HG03039 (cell line): ENCODE measurements around the gene UBE2J2.
A peak's percentile ranks its signal among the peaks of the same experiment; 100 is the strongest.

Source experiments
- ATAC-seq: cut with Tn5 transposase; IDR thresholded peaks from one replicate; pipeline ENCODE4 v1.9.1; 2021; ENCODE audit warnings: mild to moderate bottlenecking, moderate library complexity; ENCODE audit not compliant: unreplicated experiment

The UBE2J2 gene

DNA sequence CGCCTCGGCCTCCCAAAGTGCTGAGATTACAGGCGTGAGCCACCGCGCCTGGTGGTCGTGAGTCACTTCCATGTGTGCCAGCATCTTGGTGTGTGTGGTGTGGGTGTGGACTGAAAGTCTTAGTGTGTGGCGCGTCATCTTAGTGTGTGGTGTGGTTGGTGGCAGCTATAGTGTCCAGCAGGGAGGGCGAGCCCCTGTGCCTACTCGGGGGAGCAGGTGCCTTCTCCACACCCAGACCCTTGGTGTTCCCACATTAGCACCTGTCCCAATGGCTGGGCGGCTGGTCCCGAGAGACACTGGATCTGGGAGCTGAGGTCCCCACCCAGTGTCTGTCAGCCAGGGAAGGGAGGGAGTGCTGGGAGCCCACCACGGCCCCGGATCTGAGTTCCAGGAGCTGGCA is 9.3 kb upstream of the UBE2J2 start:
- no peak for ATAC-seq

DNA sequence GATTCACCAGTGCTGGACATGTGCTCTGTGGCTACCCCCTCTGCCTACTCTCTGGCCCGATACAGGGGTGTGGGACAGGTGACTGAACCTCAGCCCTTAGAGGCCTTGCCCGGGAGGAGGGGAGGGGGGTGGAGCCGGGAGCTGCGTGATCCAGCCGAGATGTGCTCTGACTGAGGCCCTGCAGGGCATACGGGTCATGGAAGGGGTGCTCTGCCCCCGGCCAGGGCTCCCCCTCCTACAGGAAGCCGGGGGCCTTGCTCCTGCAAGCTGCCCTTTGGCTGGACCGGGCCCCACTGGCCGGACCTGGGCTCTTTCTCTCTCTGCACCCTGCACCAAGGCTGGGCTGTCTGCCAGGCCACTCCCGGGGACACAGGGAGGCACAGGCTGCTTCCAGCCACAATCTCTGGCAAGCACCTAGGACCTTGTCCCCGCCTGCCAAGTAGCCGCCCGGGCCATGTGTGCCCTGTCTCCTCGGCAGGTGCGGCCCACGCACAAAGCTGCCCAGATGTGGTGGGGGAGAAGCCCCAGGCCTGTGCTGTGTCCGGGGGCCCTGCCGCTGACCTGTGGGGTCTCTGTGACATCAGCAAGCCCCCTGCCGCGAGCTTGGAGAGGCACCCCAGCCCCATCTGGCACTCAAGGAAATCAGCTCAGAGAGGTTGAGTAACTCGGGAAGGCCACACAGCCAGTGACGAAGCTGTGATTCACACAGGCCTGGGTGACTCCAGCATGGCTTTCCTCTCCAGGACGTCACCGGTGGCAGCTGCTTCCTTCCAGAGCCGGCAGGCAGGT is 8.1 kb upstream of the UBE2J2 start:
- no peak for ATAC-seq

DNA sequence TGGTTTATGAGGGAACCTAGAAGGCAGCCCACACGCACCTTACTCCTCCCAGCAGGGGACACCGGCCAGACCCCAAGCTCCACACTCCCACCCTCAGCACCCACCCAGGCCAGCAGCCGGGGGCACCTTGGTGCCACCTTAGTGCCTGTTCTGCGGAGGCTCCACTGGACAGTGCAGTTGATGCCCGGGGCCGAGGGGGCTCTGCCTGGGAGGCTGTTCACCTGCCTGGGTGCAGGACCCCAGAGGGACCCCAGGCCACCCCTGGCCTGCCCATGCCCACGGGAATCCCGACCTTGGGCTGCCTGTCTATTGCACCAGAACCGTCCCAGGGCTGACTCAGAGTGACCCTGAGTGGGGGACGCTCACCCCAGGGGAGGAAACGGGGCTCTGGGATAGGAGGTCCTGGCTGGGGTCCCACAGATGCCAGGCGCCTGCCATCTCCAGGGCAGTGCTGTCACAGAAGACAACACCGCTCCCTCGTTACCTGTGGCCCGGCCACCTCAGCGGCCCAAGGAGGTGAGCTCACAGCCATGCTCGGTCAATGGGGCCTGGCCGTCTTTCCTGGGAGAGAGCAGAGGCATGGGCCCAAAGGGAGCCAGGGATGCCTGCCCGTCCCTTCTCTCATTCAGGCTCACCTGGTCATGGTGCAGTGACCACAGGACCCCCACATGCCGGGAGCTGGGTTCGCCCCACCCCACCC is 7.3 kb upstream of the UBE2J2 start:
- no peak for ATAC-seq

DNA sequence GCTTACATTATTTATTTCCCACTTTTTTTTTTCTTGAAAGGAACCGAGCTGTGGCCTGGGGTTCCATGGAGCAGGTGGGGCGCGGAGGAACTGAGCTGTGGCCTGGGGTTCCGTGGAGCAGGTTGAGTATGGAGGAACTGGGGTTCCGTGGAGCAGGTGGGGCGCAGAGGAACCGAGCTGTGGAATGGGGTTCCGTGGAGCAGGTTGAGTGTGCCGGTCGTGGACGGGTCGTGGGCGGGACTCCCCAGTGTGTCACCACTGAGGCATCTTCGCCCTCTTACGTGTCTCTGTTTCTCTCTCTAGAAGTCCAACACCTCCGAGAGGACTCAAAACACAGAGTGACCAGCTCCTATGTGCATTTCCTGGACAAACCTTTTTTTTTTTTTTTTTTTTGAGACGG is 5.4 kb upstream of the UBE2J2 start:
- no peak for ATAC-seq

DNA sequence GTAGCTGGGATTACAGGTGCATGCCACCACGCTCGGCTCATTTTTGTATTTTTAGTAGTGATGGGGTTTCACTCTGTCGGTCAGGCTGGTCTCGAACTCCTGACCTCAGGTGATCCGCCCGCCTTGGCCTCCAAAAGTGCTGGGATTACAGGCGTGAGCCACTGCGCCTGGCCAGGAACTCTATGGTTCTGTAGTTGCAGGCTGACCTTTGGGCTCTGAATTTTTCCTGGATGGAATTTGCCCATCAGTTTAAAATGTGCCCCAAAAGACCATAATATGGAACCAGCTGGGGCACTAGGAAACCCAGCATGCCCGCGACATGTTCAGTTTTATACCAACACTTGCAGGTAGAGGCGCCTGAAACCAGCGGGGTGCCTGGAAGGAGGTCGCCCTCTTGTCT is 5.0 kb upstream of the UBE2J2 start:
- ATAC-seq = no peak

DNA sequence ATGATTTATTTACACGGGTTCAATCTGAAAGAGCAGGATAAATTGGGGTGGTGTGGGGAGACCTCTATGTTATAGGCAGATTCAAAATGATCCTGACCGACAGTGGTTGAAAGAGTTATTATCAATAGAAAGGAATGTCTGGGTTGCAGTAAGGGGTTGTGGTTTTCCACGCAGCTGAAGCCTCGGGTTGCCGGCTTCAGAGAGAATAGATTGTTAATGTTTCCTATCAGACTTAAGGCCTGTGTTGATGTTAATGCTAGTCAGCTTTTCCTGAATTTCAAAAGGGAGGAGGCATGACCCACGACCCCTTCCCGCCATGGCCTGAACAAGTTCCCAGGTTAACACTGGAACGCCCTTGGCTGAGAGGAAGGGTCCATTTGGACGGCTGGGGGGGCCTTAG is 2.2 kb upstream of the UBE2J2 start:
- ATAC-seq = no peak

DNA sequence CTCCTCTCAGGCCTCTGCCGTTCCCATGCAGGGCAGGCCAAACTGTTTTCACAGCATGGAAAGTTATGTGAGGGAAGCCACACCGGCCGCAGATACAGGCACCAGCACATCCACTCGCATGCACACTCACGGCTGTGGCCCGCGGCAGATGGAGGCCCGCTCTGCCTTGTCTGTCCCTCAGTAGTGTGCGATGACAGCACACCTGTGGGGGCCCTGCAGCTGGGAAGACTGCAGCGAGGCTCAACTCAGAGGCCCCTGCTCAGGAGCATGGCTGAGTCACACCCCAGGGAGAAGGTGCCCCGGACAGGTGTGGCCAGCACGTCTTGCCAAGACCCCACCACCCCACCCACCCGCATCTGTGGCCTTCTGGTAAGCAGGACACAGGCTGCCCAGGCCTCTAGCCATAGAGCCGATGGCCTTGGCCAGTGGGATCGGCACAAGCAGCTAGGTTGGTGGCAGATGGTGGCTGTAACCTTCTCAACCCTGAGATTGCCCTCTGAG is 1.3 kb upstream of the UBE2J2 start:
- ATAC-seq = no peak

DNA sequence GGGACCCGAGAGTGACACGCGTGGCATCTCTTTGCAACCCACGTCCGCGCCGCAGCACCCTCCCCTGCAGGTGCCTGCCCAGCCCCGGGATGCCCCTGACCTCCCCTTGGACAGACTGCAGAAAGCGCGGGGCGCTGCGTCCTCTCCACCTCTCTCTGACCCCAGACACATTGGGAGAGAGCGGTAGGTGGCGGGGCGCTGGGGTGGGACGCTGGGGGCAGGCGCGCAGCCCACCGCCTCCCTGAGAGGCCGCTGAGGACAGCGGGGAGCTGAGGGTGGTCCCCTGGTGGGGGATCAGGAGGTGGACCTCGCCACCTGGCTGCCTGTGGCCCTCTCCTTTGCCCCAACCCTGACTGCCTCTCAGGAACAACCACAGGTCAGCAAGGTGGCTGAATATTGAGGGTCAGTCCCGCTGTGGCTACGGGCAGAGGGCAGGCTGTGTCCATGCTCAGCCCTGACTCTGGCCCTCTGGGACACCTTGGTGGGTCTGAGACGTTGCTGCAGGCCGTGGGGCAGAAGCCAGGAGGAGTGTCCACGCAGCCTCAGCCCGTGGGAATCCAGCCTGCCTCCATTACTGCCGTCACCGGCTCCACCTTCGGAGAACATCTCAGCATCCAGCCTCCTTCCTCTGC is 761 bp upstream of the UBE2J2 start:
- no peak for ATAC-seq

DNA sequence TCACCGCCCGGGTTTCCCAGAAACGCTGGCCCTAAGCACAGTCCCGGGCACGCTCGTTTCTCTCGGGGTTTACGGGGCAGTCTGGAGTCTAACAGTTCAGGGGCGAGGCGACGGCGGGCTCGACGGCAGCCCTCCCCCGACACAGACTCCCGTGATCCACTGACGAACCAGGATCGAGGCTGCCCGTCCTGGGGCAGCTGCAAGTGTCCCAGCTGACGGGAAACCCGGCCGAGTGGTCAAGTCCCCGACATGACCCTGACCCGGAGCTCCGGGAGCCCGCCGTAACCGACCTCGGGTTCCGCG is 494 bp downstream of the UBE2J2 start:
- peak; percentile 14 for ATAC-seq

DNA sequence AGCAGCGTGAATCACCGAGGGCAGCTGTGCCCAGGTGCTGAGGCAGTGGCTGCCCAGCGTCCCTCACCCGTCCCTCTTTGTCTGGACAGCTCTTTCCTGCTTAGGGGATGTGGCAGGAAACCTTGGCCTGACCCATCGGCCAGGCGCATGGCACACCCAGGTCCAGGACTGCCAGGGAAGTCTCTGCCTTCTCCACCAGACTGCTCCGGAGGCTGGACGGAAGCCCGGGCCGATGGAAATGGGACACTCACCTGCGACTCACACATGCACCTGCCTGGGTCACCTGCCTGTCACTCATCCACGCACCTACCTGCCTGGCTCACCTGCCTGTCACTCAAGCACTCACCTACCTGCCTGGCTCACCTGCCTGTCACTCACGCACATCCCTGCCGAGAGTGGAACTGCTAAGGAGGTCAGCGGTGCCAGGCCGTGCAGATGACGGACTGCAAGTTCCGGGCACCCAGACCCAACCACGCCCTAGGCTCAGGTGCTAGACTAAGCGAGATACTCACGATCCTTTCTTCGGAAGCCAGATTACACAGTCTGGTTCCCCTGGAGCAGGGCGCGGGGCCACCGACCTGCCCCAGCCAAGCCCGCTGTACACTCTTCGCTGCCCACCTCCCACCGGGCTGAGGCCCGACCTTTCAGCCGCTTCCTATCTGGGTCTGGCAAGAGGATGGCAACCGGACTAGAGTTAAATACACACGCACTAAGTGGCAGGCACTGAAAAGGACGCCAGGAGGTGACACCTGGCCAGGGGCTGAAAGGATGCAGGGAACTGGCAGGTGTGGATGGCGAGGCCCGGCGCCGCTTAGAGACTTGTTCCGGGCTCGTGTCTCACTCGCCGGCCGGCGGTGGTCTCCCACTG is 1.1 kb downstream of the UBE2J2 start:
- no peak for ATAC-seq

DNA sequence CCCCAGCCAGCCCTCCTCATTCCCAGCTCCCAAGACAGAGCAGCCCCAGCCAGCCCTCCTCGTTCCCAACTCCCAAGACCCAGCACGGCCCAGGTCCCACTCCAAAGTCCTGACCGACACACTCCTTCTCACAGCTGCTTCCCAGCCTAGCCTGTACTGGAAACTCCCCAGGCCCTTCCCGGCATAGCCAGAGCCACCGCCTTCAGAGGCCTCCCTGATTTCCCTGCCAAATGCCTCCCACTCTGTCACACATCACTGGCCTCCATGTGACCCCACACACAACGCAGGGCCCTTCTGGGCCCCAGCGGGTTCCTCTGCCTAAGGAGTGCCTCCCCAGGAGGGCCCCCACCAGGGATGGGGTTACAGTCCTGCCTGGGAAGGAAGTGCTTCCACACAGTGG is 2.8 kb downstream of the UBE2J2 start:
- no peak for ATAC-seq

DNA sequence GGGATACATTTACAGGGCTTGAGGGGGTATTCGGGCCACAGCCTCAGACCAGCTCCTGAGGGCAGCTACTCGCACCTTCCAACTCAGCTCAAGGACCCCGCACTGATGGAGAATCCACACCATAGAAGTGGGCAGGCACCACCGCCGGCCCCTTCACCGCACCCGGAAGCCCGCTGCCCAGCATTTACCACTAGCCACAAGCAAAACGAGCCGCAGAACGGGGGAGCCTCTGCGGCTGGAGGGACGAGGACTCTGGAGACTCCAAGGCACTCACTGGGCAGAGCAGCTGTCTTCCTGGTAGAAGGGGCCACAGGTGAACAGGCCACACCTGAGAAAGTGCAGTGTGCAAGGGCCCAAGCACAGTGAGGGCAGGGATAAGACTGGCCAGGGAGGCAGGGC is 5.4 kb downstream of the UBE2J2 start:
- no peak for ATAC-seq

DNA sequence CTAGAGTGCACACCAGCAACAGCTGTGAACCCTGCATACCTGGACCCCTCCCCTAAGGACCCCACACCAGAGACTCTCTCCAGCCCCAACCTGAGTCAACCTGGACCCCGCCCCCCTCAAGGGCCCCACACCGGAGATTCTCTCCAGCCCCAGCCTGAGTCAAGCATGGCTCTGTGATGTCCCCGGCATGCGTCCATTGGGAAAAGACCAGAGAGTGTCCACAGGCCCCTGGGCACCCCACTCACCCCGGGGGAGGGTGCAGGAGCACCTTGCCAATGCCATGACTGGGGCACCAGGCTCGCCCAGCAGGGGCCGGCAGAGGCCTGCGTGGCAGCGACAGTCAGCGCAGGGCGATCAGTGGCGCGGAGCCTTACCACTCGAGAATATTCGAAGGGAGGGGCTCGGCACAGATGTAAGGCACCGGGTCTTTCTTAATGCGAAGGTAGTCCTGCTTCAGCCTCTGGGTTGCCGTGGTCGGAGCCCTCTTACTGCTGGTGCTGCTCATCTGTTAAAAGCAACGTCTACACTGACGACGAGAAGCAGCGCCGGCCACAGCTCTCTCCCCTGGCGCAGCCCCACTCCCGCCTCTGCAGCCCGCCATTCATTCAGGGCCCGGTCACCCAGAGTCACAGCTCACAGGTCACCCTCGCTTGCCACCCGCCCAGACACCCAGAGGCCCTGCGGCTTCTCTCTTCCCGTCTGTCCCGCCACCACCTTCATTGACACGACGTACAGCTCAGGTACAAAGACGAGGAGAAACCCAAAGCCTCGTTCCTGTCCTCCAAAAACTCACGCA is 6.0 kb downstream of the UBE2J2 start:
- ATAC-seq = no peak

DNA sequence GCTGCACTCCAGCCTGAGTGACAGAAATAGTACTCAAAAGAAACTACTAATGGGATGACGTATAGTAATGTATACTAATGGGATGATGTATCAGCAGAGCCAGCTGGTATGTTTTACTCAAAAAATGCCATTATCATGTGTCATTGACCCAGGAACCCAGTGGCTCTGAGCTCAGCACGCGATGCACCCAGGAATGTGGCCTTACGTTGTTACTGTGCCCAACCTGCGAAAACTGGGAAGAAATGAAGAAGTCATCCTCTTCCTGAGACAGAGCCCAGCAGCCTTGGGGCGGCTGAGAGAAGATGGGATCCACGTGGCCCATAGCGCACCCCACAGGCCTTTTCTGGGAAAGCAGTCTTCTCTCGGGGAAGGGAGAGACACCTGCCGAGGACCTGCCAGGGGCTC is 8.8 kb downstream of the UBE2J2 start:
- no peak for ATAC-seq

DNA sequence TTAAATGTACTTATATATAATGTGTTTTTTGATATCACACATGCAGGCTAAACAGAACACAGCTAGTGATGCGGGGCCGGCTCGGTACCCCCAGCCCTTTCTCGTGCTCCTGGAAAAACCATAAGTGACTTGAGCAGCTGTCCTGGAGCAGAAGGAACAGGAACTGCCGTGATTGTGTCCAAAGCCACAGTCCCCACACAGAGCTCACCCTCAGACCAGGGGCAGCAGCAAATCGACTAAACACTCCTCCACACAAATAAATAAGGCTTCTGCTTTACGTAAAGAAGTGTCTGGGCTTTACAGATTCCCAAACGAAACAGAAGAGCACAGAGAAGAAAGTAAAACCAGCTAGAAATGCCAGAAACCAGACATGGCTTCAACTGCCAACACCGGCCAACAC is 9.6 kb downstream of the UBE2J2 start:
- ATAC-seq = no peak

DNA sequence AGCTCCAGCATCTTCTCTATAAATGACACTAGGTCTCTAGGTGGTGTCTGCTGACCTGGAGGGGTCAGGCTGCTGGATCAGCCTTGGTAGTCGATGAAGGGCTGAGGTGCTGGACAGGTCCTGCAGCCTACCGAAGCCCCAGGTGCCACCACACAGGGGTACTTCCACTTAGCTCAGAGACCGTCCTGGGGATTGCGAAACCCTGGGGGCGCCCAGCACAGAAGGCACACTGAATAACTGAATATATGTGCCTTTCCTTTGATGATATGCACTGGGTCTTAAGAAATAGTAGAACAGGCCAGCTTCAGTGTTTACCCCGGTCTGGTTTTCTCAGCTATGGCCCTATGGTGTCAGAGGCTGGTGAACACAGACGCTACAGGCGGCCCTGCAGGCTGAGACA is 10.9 kb downstream of the UBE2J2 start:
- no peak for ATAC-seq

DNA sequence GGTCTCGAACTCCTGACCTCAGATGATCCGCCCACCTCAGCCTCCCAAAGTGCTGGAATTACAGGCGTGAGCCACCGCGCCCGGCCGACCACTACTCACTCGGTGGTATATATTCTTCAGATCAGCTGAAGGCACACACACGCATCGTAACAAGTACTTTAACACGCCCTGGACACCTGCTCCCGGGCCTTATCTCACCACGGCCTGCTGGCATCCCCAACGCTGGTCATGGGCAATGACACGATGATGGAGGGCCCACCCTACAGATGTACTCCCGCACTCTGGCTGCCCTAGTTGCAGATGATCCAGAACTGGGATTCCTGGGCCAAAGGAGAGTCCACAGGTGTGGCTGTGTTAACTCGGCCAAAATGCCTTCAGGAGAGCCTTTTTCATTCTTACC is 11.6 kb downstream of the UBE2J2 start:
- ATAC-seq = no peak

DNA sequence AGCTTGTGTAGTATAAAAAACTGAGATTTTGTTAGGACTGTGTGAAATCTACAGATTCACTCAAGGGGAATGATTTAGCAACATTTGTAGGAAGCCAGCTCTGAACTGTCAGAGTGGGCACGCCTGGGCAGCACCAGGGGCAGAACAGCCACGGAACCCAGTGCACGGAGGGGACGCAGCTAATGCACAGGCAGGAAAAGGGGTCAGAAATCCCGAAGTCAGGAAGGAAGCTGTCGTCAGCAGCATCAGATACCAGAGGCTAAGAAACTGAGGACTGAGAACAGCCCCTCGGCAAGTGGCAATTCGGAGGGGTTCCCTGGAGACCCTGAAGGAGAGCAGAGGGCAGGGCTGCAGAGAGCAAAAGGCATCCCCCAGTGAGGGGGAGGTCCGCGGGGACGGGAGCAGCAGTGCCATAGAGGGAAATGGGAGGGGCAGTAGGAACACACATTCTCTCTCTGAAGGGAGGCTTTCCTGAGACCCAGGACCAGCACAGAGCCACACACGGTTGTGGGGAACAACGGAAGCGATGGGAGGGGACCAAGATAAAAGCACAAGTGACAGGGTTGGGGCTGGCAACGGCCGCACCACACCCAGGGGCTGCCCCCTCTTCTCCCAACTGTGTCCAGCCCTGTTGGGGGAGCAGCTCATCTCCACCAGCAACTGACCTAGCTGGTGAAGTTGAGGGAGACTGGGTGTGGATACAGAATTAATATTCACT is 12.7 kb downstream of the UBE2J2 start:
- ATAC-seq = no peak

DNA sequence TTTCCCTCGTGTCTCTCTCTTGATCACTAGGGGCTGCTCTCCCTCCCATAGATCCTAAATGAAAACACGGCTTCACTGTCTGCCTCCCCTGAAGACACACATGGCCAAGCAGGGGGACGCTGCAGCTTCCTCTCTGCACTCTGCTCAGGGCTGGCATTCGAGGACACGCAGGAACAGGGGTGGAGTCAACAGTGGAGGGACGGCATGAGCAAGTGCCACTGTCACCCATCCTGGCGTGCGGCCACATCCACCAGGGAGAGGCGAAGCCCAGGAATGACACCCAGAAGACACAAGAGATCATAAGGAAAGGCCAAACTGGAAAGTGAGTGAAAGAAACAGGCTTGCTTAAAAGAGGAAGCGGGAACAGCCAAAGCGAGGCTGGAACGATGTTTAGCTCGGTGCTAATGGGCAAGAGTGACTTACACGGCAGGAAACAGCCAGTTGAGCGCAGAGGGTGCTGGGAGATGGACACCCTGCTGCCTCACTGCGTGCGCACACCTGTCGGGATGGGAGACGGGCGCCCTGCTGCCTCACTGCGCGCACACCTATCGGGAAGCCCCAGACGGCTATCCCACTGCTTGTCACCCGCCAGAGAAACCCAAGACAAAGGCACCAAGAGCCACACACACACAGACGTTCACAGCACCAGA is 13.6 kb downstream of the UBE2J2 start:
- no peak for ATAC-seq
